OCI-LY7 (cell line): ENCODE measurements around the gene PA2G4.

Experiments used
- CTCF ChIP-seq: fragments of 200-600 bp; sonication (generic); conservative IDR thresholded peaks from 2 replicates; pipeline ENCODE4 v1.5.1; 2014; ENCODE audit warnings: mild to moderate bottlenecking, antibody characterized with exemption, low read length, moderate library complexity, mixed read lengths
- EZH2phosphoT487 ChIP-seq: fragments of 200-600 bp; sonication (generic); IDR thresholded peaks from 2 replicates; pipeline ENCODE4 v1.6.1; 2018; ENCODE audit warnings: low read depth, borderline replicate concordance, mild to moderate bottlenecking, mixed run types, antibody characterized with exemption, low read length, moderate library complexity, mixed read lengths

DNA sequence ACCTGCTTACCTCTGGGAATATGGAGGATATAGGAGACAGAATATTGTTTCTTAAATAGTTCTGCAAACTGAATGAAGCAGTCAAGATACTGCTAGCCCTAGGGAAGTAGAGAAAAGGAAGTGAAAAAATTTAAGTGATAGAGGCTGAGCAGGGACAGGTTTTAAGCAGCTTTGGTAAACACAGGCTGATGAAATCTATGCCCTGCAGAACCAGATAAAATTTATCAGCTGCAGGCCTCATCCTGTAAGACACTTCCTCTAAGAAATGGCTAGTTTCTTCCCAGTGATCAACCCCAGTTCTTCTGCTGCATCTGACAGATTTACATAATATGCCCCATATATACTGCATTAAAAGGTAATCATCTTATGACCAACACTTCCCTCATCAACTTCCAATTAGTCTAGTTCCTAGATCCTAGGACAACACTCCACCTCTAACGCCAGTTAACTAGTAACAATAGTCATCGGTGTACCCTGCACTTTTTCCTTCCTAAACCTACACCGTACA lies 22.4 kb downstream of the PA2G4 start:
- no peak for TF ChIP-seq CTCF
- TF ChIP-seq EZH2phosphoT487, result no peak
